K562 (cell line): ENCODE data around the gene ELOVL5. TPM values are rescaled to one million over a fixed set of nuclear protein-coding genes. Genes with fewer than 3 reads are reported as not detected.

Experiments
- ATAC-seq: fragments of 200-7000 bp; cut with Tn5 transposase; 3 replicates; pipeline ENCODE4 v1.9.1; 2020; ENCODE audit warnings: moderate library complexity
- BruUV-seq: library from RNA; stranded (reverse); fragments of 400-500 nt; replicated peaks from 2 replicates; lab custom pipeline; 2021; lab: Mats Ljungman, UMichigan
- CTCF ChIA-PET: fragments of 300-600 bp; formaldehyde crosslinking; extraction: SDS; loops from one replicate; lab custom pipeline; 2021; ENCODE audit warnings: low intra/inter-chr PET ratio; lab: Yijun Ruan, JAX
- POLR2A ChIA-PET: fragments of 300-600, 350-650 bp; sonication (Branson Sonifier 250); formaldehyde crosslinking; extraction: SDS; loops from one replicate; lab custom pipeline; 2021; ENCODE audit warnings: antibody characterized with exemption, inconsistent platforms; lab: Yijun Ruan, JAX
- DNase-seq, 4 experiments: peaks; one replicate each; pipeline versions ENCODE4 v3.0.0 to v3.0.0-alpha.2; 2011 to 2018; ENCODE audit warnings: low spot score in 3 of 4, mixed read lengths in 3 of 4; ENCODE audit errors: extremely low read depth in 1 of 4
- FAIRE-seq: peaks from 2 replicates; lab custom pipeline; 2011; peaks lifted over from hg19 to GRCh38; lab: Jason Lieb, UNC
- H2AFZ ChIP-seq: 2 replicates; pipeline ENCODE4 v1.6.0; 2011; ENCODE audit warnings: low read depth, low read length, control low read depth, inconsistent platforms
- H3K27ac ChIP-seq: fragments of 200-600 bp; 3 replicates; pipeline ENCODE4 v1.8.0; 2011; ENCODE audit warnings: low read depth, mild to moderate bottlenecking, control low read depth, inconsistent platforms, low read length, moderate library complexity, mixed read lengths; ENCODE audit errors: extremely low read depth
- H3K27me3 ChIP-seq, 2 experiments: fragments of 300-600 bp in 1 of 2; 2 replicates in 1 of 2; 3 replicates in 1 of 2; pipeline versions ENCODE4 v1.6.0 to v1.8.0; 2011; ENCODE audit warnings: inconsistent platforms in 2 of 2, low read length in 2 of 2, mild to moderate bottlenecking in 1 of 2, mixed read lengths in 1 of 2, moderate library complexity in 1 of 2; ENCODE audit not compliant: control insufficient read depth in 2 of 2, insufficient read depth in 2 of 2
- H3K36me3 ChIP-seq: fragments of 300-600 bp; 3 replicates; pipeline ENCODE4 v1.8.0; 2011; ENCODE audit warnings: mild to moderate bottlenecking, low read length, inconsistent platforms; ENCODE audit not compliant: control insufficient read depth, insufficient read depth
- H3K4me1 ChIP-seq, 2 experiments: fragments of 200-600 bp in 1 of 2; replicated peaks in 1 of 2; 2 replicates in 1 of 2; 3 replicates in 1 of 2; pipeline versions ENCODE4 v1.5.1 to v1.8.0; 2011; ENCODE audit warnings: inconsistent platforms in 2 of 2, low read length in 2 of 2, mild to moderate bottlenecking in 1 of 2, mixed read lengths in 1 of 2, moderate library complexity in 1 of 2; ENCODE audit not compliant: control insufficient read depth in 2 of 2, insufficient read depth in 2 of 2
- H3K4me2 ChIP-seq: 2 replicates; pipeline ENCODE4 v1.6.1; 2011; ENCODE audit warnings: low read length, control low read depth, inconsistent platforms, mixed read lengths; ENCODE audit not compliant: insufficient read depth
- H3K4me3 ChIP-seq: fragments of 200-600 bp; sonication (generic), shearing (Covaris generic); 2 replicates; pipeline ENCODE4 v1.5.1; 2016; ENCODE audit warnings: control low read depth, inconsistent platforms
- H3K79me2 ChIP-seq: fragments of 200-600 bp; 3 replicates; pipeline ENCODE4 v1.8.0; 2011; ENCODE audit warnings: low read length, inconsistent platforms; ENCODE audit not compliant: control insufficient read depth, insufficient read depth
- H3K9ac ChIP-seq, 2 experiments: 2 replicates each; pipeline versions ENCODE4 v1.6.0 to v1.6.1; 2011; ENCODE audit warnings: low read depth in 2 of 2, low read length in 2 of 2, control low read depth in 1 of 2, inconsistent platforms in 1 of 2, mild to moderate bottlenecking in 1 of 2, mixed read lengths in 1 of 2; ENCODE audit not compliant: insufficient read depth in 1 of 2
- H3K9me1 ChIP-seq: one replicate; pipeline ENCODE4 v1.6.0; 2011; ENCODE audit warnings: inconsistent platforms, mild to moderate bottlenecking, low read length, moderate library complexity; ENCODE audit not compliant: control insufficient read depth, insufficient read depth
- H3K9me3 ChIP-seq: replicated peaks from 2 replicates; pipeline ENCODE4 v1.5.1; 2011; ENCODE audit warnings: low read depth, low read length, inconsistent platforms; ENCODE audit not compliant: control insufficient read depth, insufficient read depth
- H4K20me1 ChIP-seq: replicated peaks from 2 replicates; pipeline ENCODE4 v1.6.1; 2011; ENCODE audit warnings: low read length, inconsistent platforms, mixed read lengths; ENCODE audit not compliant: control insufficient read depth, insufficient read depth
- ARNT ChIP-seq, 2 experiments: fragments of 450-650 bp; IDR thresholded peaks; 2 replicates each; pipeline ENCODE4 v1.6.1; 2016; ENCODE audit warnings: mild to moderate bottlenecking in 1 of 2
- CBX2 ChIP-seq: fragments of 200-600 bp; sonication (generic); IDR thresholded peaks from one replicate; pipeline ENCODE4 v1.6.1; 2012; ENCODE audit warnings: mild to moderate bottlenecking, low read length, inconsistent platforms; ENCODE audit not compliant: insufficient read depth, poor library complexity, severe bottlenecking
- FOXA1 ChIP-seq: fragments of 450-650 bp; IDR thresholded peaks from 2 replicates; pipeline ENCODE4 v1.6.1; 2016; ENCODE audit warnings: mild to moderate bottlenecking, borderline replicate concordance
- KDM5B ChIP-seq: fragments of 200-600 bp; sonication (generic); IDR thresholded peaks from 2 replicates; pipeline ENCODE4 v1.6.1; 2012; ENCODE audit warnings: low read depth, mild to moderate bottlenecking, moderate library complexity, low read length, control low read depth, inconsistent platforms; ENCODE audit not compliant: insufficient replicate concordance
- MAFF ChIP-seq: IDR thresholded peaks from 2 replicates; pipeline ENCODE4 v1.6.1; 2012; ENCODE audit warnings: low read length, improper control_type of control experiment
- MEF2A ChIP-seq: IDR thresholded peaks from 2 replicates; pipeline ENCODE4 v1.6.1; 2011; ENCODE audit warnings: low read depth, mild to moderate bottlenecking, low read length, moderate library complexity; ENCODE audit not compliant: control insufficient read depth
- PHB ChIP-seq: fragments of 250-450 bp; sonication (Bioruptor Pico); IDR thresholded peaks from 2 replicates; pipeline ENCODE4 v1.5.0; 2021
- SIN3B ChIP-seq: fragments of 450-650 bp; IDR thresholded peaks from 2 replicates; pipeline ENCODE4 v1.6.1; 2017; ENCODE audit warnings: low read depth, mild to moderate bottlenecking, moderate library complexity
- ZNF316 ChIP-seq: fragments of 450-650 bp; IDR thresholded peaks from 2 replicates; pipeline ENCODE4 v1.6.1; 2016
- WGBS: fragments of 100-300 bp; shearing (Covaris generic); methylation state at CpG from one replicate; pipeline ENCODE4 v1.1.6; 2016; ENCODE audit warnings: low coverage, mixed read lengths; ENCODE audit not compliant: insufficient coverage; ENCODE audit errors: missing lambda C conversion rate; 5-methylcytosine and 5-hydroxymethylcytosine counted together
- in situ Hi-C: fragments of 300-500 bp; cut with MboI; formaldehyde crosslinking; loops from 4 replicates; pipeline ENCODE4 v1.15.0; 2018; ENCODE audit warnings: inconsistent platforms, mixed read lengths
- intact Hi-C: fragments of 100-400 bp; cut with micrococcal nuclease; formaldehyde crosslinking; loops from 2 replicates; pipeline ENCODE4 v1.14.2; 2022
- polyA plus RNA-seq, 8 experiments: library from polyadenylated mRNA; depleted of rRNA in 4 of 8; stranded (reverse) in 5 of 8; unstranded in 3 of 8; fragments of >200 nt; fragmentation: Nextera tagmentation in 2 of 8; fragmentation: Illumina TruSeq in 1 of 8; extraction: Ambion mirVana in 2 of 8; extraction: Trizol in 1 of 8; gene quantifications; 2 replicates each; pipeline versions ENCODE4 v1.2.1 to v1.2.3, GENCODE V29; 2011 to 2014; ENCODE audit warnings: inconsistent platforms in 1 of 8, missing spikeins in 1 of 8
- total RNA-seq, 7 experiments: library from RNA; depleted of rRNA in 6 of 7; stranded (reverse); fragments of >200 nt in 6 of 7; fragmentation: Illumina TruSeq in 2 of 7; extraction: Trizol in 2 of 7; gene quantifications; 2 replicates each; pipeline versions ENCODE4 v1.2.1 to v1.2.3, GENCODE V29; 2011 to 2021; ENCODE audit warnings: low replicate concordance in 1 of 7
- TF ChIP-seq, protein P1 (sequence below): fragments of 450-650 bp; IDR thresholded peaks from 2 replicates; pipeline ENCODE4 v1.6.1; 2018; ENCODE audit not compliant: partially characterized antibody

ELOVL5 gene
- total and polyA plus RNA-seq, 9 of the 15 experiments (the other 6 are each of a cell fraction or from before 2014, with no cell fraction given): 70.6 to 245 (median 132) TPM

DNA sequence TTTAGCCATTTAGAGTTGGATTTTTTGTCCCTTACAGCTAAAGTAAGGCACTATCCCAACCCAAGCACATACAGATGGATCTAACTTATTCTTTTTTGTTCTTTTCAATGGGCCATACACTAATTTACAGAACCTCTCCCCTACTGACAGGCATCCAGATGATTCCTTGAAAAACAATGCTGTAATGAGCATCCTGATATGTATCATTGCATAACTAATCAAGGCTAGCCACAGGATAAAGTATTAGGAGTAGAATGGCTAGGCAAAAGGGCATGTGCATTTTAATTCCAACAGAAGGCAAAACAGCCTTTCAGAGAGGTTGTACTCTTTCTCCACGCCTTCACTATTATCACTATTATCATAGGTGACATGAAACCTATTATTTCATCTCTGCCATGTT lies 54.1 kb downstream of the ELOVL5 start:
- Histone ChIP-seq H3K9me1 (no peaks in the 10 kb centered on the region), H4K20me1 (peaks cover 2% of the 10 kb centered on the region; the same call in 1 of the 2 replicates), H3K4me2 (no peak overlapping the region), H3K27ac (no peak overlapping the region), H3K9ac (no peak overlapping the region)
- no peak for FAIRE-seq
- TF ChIP-seq CBX2: no peak
- TF ChIP-seq SIN3B: no peak
- TF ChIP-seq MEF2A: no peak
- TF ChIP-seq PHB: no peak
- TF ChIP-seq KDM5B: no peak
- no peak for TF ChIP-seq ARNT (IDR thresholded peaks at IDR 0.05)
- no peak for TF ChIP-seq FOXA1
- TF ChIP-seq MAFF: no peak
- TF ChIP-seq, protein P1, sequence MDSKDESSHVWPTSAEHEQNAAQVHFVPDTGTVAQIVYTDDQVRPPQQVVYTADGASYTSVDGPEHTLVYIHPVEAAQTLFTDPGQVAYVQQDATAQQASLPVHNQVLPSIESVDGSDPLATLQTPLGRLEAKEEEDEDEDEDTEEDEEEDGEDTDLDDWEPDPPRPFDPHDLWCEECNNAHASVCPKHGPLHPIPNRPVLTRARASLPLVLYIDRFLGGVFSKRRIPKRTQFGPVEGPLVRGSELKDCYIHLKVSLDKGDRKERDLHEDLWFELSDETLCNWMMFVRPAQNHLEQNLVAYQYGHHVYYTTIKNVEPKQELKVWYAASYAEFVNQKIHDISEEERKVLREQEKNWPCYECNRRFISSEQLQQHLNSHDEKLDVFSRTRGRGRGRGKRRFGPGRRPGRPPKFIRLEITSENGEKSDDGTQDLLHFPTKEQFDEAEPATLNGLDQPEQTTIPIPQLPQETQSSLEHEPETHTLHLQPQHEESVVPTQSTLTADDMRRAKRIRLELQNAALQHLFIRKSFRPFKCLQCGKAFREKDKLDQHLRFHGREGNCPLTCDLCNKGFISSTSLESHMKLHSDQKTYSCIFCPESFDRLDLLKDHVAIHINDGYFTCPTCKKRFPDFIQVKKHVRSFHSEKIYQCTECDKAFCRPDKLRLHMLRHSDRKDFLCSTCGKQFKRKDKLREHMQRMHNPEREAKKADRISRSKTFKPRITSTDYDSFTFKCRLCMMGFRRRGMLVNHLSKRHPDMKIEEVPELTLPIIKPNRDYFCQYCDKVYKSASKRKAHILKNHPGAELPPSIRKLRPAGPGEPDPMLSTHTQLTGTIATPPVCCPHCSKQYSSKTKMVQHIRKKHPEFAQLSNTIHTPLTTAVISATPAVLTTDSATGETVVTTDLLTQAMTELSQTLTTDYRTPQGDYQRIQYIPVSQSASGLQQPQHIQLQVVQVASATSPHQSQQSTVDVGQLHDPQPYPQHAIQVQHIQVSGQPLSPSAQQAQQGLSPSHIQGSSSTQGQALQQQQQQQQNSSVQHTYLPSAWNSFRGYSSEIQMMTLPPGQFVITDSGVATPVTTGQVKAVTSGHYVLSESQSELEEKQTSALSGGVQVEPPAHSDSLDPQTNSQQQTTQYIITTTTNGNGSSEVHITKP: no peak
- no peak for TF ChIP-seq ZNF316
- TF ChIP-seq, all 486 proteins: peak for 0
- DNase-seq: no peak
- BruUV-seq: no TSS peak
- peaks cover 65% of the 10 kb centered on the region for H3K36me3 ChIP-seq
- no peaks in the 10 kb centered on the region for H3K27me3 ChIP-seq
- intact Hi-C loops (loop anchor here (5.0 kb wide), 2 partner anchors 53 to 122 kb away; partner anchors contain the start of gene ELOVL5), in situ Hi-C loops (no loop called here)
- H3K4me3 ChIP-seq: no peak overlapping the region
- ChIA-PET CTCF (no interaction called here), POLR2A (interaction anchor here (0.5 kb wide), 1 partner anchor 47 kb away, joined by 3 read pairs; no protein-coding TSS in a partner anchor)
- peaks cover 95% of the 10 kb centered on the region for H3K79me2 ChIP-seq
- H3K9me3 ChIP-seq: no peaks in the 10 kb centered on the region
- H3K4me1 ChIP-seq: peaks cover 0 to 35% of the 10 kb centered on the region in 2 experiments; a peak in 3 of 5 replicates
- no peak for ATAC-seq
- H2AFZ ChIP-seq: no peak overlapping the region
- WGBS: 75% methylated on average over 1 of the region's 1 CpG
